Fibroblast of pulmonary artery (primary cell): ENCODE measurements around the gene ADAMTS2.

Experiments
- DNase-seq: peaks from one replicate; pipeline ENCODE4 v3.0.0-alpha.2; 2010; ENCODE audit warnings: low read depth
- H3K4me3 ChIP-seq: replicated peaks from 2 replicates; pipeline ENCODE4 v1.5.1; 2011; ENCODE audit warnings: low read depth, mild to moderate bottlenecking, control low read depth, low read length, moderate library complexity
- TF ChIP-seq, protein P1 (sequence below): IDR thresholded peaks from 2 replicates; pipeline ENCODE4 v1.5.1; 2011; ENCODE audit warnings: mild to moderate bottlenecking, control low read depth, low read length, inconsistent platforms; ENCODE audit errors: missing control alignments

The ADAMTS2 gene

GRCh38 chr5:179188636-179189035 lies 156.6 kb downstream of the ADAMTS2 start:
- TF ChIP-seq, protein P1, sequence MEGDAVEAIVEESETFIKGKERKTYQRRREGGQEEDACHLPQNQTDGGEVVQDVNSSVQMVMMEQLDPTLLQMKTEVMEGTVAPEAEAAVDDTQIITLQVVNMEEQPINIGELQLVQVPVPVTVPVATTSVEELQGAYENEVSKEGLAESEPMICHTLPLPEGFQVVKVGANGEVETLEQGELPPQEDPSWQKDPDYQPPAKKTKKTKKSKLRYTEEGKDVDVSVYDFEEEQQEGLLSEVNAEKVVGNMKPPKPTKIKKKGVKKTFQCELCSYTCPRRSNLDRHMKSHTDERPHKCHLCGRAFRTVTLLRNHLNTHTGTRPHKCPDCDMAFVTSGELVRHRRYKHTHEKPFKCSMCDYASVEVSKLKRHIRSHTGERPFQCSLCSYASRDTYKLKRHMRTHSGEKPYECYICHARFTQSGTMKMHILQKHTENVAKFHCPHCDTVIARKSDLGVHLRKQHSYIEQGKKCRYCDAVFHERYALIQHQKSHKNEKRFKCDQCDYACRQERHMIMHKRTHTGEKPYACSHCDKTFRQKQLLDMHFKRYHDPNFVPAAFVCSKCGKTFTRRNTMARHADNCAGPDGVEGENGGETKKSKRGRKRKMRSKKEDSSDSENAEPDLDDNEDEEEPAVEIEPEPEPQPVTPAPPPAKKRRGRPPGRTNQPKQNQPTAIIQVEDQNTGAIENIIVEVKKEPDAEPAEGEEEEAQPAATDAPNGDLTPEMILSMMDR, result no peak
- H3K4me3 ChIP-seq, result no peak overlapping the region
- DNase-seq, result no peak

GRCh38 chr5:179187681-179188575 lies 157.3 kb downstream of the ADAMTS2 start:
- DNase-seq, result no peak
- no peak overlapping the region for H3K4me3 ChIP-seq
- TF ChIP-seq, protein P1, result no peak

DNA sequence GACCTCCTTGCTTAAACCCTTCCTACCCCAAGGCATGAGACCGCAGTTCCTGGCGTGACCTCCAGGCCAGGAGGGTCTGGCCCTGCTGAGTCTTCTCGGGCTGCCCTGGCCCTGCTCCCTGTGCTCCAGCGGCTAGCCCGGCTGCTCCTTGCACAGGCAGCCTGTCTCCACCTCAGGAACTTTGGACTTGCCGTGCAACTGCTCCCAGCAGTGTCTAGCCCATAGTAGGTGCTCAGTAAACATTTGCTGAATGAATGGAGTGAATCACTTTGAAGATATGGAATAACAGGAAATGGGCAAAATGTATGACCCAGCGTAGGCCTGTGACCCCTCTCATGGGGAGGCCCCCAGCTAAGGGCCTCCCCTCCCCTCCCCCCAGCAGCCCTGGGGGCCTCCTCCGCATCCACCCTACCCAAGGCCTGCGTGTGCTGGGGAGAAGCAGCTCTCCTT lies 158.0 kb downstream of the ADAMTS2 start:
- H3K4me3 ChIP-seq, result no peak overlapping the region
- TF ChIP-seq, protein P1, result peak; percentile 28
- DNase-seq, result no peak

GRCh38 chr5:179186801-179187200 lies 158.5 kb downstream of the ADAMTS2 start:
- DNase-seq, result no peak
- H3K4me3 ChIP-seq, result no peak overlapping the region
- TF ChIP-seq, protein P1, result no peak

GRCh38 chr5:179185941-179186411 lies 159.3 kb downstream of the ADAMTS2 start:
- no peak for DNase-seq
- TF ChIP-seq, protein P1, result no peak
- H3K4me3 ChIP-seq, result no peak overlapping the region

DNA sequence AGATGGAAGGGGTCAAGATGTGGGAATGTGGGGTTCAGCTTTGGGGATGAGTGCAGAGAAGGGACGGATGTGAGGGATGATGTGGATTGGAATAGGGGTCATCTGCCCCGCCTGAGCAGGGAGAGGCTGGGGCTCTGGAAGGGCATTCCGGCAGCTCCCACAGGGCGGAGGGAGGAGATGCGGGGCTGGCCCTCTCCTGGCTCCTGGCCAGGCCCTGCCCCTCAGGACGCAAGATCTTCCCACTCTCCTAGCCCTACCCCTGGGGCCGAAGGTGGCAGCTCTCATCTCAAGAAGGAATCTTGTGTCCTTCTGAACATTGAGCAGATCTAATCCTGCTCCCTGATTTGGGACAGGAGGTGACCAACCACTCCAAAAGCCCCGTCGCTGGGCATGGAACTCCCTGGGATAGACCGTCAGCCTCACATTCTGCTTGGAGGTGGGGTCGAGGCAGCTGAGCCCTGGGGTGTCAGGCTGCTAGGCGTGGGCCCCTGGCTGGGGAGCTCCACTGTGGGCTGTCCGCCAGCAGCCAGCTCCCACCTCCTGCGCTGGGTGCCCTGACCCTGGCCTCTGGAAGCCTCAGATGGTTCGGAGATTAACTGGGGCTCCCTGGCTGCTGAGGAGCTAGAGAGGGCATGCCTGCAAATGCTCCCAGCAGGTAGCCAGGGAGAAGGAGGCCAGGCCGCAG lies 159.9 kb downstream of the ADAMTS2 start:
- DNase-seq, result no peak
- no peak overlapping the region for H3K4me3 ChIP-seq
- TF ChIP-seq, protein P1, result no peak
